ENCODE results near the gene MYH16. TPM values are rescaled to one million over a fixed set of nuclear protein-coding genes. Genes with fewer than 3 reads are reported as not detected.

Gene MYH16
- total and polyA plus RNA-seq, 2 experiments from 2014 or later, result not detected

- H3K36me3 ChIP-seq (ENCODE audit: insufficient read depth), result no peaks in the 10 kb centered on the region
- H3K36me3 Mint-ChIP-seq (ENCODE audit: low read depth), result peaks cover 3% of the 10 kb centered on the region; the same call in 1 of the 3 replicates
- no peaks in the 10 kb centered on the region for H3K79me2 ChIP-seq (replicated peaks; ENCODE audit: insufficient read depth)
- no peak overlapping the region for H3K27ac Mint-ChIP-seq
- no peak overlapping the region for H3K4me3 ChIP-seq
- 0 out of 2 replicates have a peak, but pooled peaks cover 3% of the 10 kb centered on the region for H3K4me1 ChIP-seq (ENCODE audit: insufficient read depth)
- no peak overlapping the region for H3K27ac ChIP-seq (ENCODE audit: low read depth)
- H3K4me3 Mint-ChIP-seq, result no peak overlapping the region
- H3F3A ChIP-seq (replicated peaks; ENCODE audit: low read depth), result no peaks in the 10 kb centered on the region
- no peaks in the 10 kb centered on the region for H3K4me1 Mint-ChIP-seq
- H3K9me3 Mint-ChIP-seq, result peaks cover 12% of the 10 kb centered on the region
- H4K20me1 ChIP-seq (replicated peaks; ENCODE audit: insufficient read depth), result no peaks in the 10 kb centered on the region
- H3K27me3 Mint-ChIP-seq (ENCODE audit: insufficient read depth, low read depth, poor library complexity), result no peaks in the 10 kb centered on the region
- no peak overlapping the region for H3K4me2 ChIP-seq
- TF ChIP-seq CREB1 (CRISPR knock-in tag; IDR thresholded peaks at IDR 0.05; ENCODE audit: low read depth) (no peak), STAT1 (IDR thresholded peaks at IDR 0.05; ENCODE audit: unreplicated experiment) (no peak), ZNF462 (CRISPR knock-in tag; IDR thresholded peaks at IDR 0.05) (no peak), NANOG (IDR thresholded peaks at IDR 0.05; ENCODE audit: borderline replicate concordance) (no peak), POLR2AphosphoS5 (IDR thresholded peaks at IDR 0.05; ENCODE audit: low read depth) (no peak), JUNB (IDR thresholded peaks at IDR 0.05; ENCODE audit: unreplicated experiment) (no peak), ETS1 (IDR thresholded peaks at IDR 0.05) (no peak), ZNF114 (CRISPR knock-in tag; IDR thresholded peaks at IDR 0.05) (no peak), EZH2 (IDR thresholded peaks at IDR 0.05; ENCODE audit: low read depth, unreplicated experiment) (no peak), CTCF (conservative IDR thresholded peaks at IDR 0.05; ENCODE audit: low read depth in 2 of 2) (no peak), ZNF331 (CRISPR knock-in tag; IDR thresholded peaks at IDR 0.05; ENCODE audit: low read depth) (no peak), REST (IDR thresholded peaks at IDR 0.05; ENCODE audit: unreplicated experiment) (no peak), EZH2phosphoT487 (IDR thresholded peaks at IDR 0.05; ENCODE audit: unreplicated experiment) (no peak)
- ATAC-seq (no peak), DNase-seq (ENCODE audit: low spot score) (no peak)
- no peaks in the 10 kb centered on the region for H3K9me2 ChIP-seq (ENCODE audit: insufficient read depth)
- no peaks in the 10 kb centered on the region for H3K27me3 ChIP-seq (ENCODE audit: insufficient read depth)
- H2AFZ ChIP-seq, result no peak overlapping the region
These were observed 33.9 kb upstream of the MYH16 start for GRCh38 chr7:99238558-99239341.
